HG03025 (cell line): ENCODE data around the gene PTCH1.
A peak's percentile ranks its signal among the peaks of the same experiment; 100 is the strongest.

Experiments
- ATAC-seq: cut with Tn5 transposase; IDR thresholded peaks from one replicate; pipeline ENCODE4 v1.9.1; 2021; ENCODE audit warnings: mild to moderate bottlenecking, moderate library complexity; ENCODE audit not compliant: unreplicated experiment, low FRiP score

The PTCH1 gene

GRCh38 chr9:95513711-95514110 is 3.1 kb downstream of the PTCH1 start:
- no peak for ATAC-seq

- ATAC-seq, result no peak
These were observed 4.1 kb downstream of the PTCH1 start for GRCh38 chr9:95512709-95513095.

- ATAC-seq, result no peak
These were observed 4.6 kb downstream of the PTCH1 start for GRCh38 chr9:95511952-95512708.

GRCh38 chr9:95511616-95511931 is 5.2 kb downstream of the PTCH1 start:
- ATAC-seq, result no peak

GRCh38 chr9:95510709-95511615 is 5.8 kb downstream of the PTCH1 start:
- ATAC-seq, result peak; percentile 34

- no peak for ATAC-seq
These were observed 6.7 kb downstream of the PTCH1 start for GRCh38 chr9:95509851-95510708.

- ATAC-seq, result peak; percentile 21
These were observed 7.6 kb downstream of the PTCH1 start for GRCh38 chr9:95508968-95509850.

- no peak for ATAC-seq
These were observed 8.4 kb downstream of the PTCH1 start for GRCh38 chr9:95508242-95508967.

- ATAC-seq, result no peak
These were observed 9.1 kb downstream of the PTCH1 start for GRCh38 chr9:95507464-95508241.

GRCh38 chr9:95506678-95507463 is 9.9 kb downstream of the PTCH1 start:
- peak; percentile 13 for ATAC-seq

- peak; percentile 28 for ATAC-seq
These were observed 10.4 kb downstream of the PTCH1 start for GRCh38 chr9:95506428-95506677.

- peak; percentile 21 for ATAC-seq
These were observed 10.9 kb downstream of the PTCH1 start for GRCh38 chr9:95505717-95506427.

GRCh38 chr9:95505072-95505716 is 11.6 kb downstream of the PTCH1 start:
- no peak for ATAC-seq

- ATAC-seq, result no peak
These were observed 12.5 kb downstream of the PTCH1 start for GRCh38 chr9:95504053-95504963.

GRCh38 chr9:95503369-95503768 is 13.4 kb downstream of the PTCH1 start:
- no peak for ATAC-seq

- no peak for ATAC-seq
These were observed 14.5 kb downstream of the PTCH1 start for GRCh38 chr9:95502248-95502647.
